Endothelial cell of umbilical vein (primary cell): ENCODE data around the gene MPST. TPM values are rescaled to one million over a fixed set of nuclear protein-coding genes. Genes with fewer than 3 reads are reported as not detected.

Experiments used
- Bru-seq: library from RNA; stranded (reverse); fragments of 400-500 nt; gene quantifications from one replicate; lab custom pipeline; 2021; lab: Mats Ljungman, UMichigan
- BruChase-seq, 2 experiments: library from RNA; stranded (reverse); fragments of 400-500 nt; gene quantifications; one replicate each; lab custom pipeline; 2021; lab: Mats Ljungman, UMichigan
- BruUV-seq: library from RNA; stranded (reverse); fragments of 400-500 nt; replicated peaks from 2 replicates; lab custom pipeline; 2021; lab: Mats Ljungman, UMichigan
- CTCF ChIA-PET: fragments of 300-600, 350-600 bp; sonication (Branson Sonifier 250); formaldehyde crosslinking; loops from one replicate; lab custom pipeline; 2021; ENCODE audit warnings: antibody characterized with exemption, inconsistent platforms; lab: Charles Lee
- POLR2A ChIA-PET: fragments of 300-600, 350-600 bp; sonication (Branson Sonifier 250); formaldehyde crosslinking; loops from one replicate; lab custom pipeline; 2021; ENCODE audit warnings: antibody characterized with exemption, inconsistent platforms; lab: Charles Lee
- DNase-seq: peaks from one replicate; pipeline ENCODE4 v3.0.0-alpha.2; 2011; ENCODE audit warnings: low read depth, low spot score
- FAIRE-seq: peaks from 2 replicates; lab custom pipeline; 2011; peaks lifted over from hg19 to GRCh38; lab: Jason Lieb, UNC
- H2AFZ ChIP-seq: 2 replicates; pipeline ENCODE4 v1.6.0; 2012; ENCODE audit warnings: low read depth, low read length, control low read depth, inconsistent platforms
- H3K27ac ChIP-seq: 2 replicates; pipeline ENCODE4 v1.5.1; 2011; ENCODE audit warnings: low read depth, mild to moderate bottlenecking, control low read depth, low read length, moderate library complexity; ENCODE audit not compliant: insufficient read depth
- H3K27me3 ChIP-seq, 2 experiments: 2 replicates each; pipeline versions ENCODE4 v1.6.0 to v1.6.1; 2011; ENCODE audit warnings: low read length in 2 of 2, mixed read lengths in 1 of 2; ENCODE audit not compliant: control insufficient read depth in 2 of 2, insufficient read depth in 2 of 2
- H3K36me3 ChIP-seq, 2 experiments: 2 replicates in 1 of 2; 3 replicates in 1 of 2; pipeline ENCODE4 v1.5.1; 2011; ENCODE audit warnings: low read length in 2 of 2, mild to moderate bottlenecking in 1 of 2, moderate library complexity in 1 of 2; ENCODE audit not compliant: control insufficient read depth in 2 of 2, insufficient read depth in 2 of 2; ENCODE audit errors: extremely low read depth in 1 of 2
- H3K4me1 ChIP-seq: 3 replicates; pipeline ENCODE4 v1.5.1; 2011; ENCODE audit warnings: mild to moderate bottlenecking, low read length; ENCODE audit not compliant: control insufficient read depth, insufficient read depth; ENCODE audit errors: extremely low read depth
- H3K4me2 ChIP-seq: 2 replicates; pipeline ENCODE4 v1.6.1; 2011; ENCODE audit warnings: low read length, control low read depth, mixed read lengths; ENCODE audit not compliant: insufficient read depth
- H3K4me3 ChIP-seq, 3 experiments: fragments of 200-600 bp in 1 of 3; sonication (generic), shearing (Covaris generic) in 1 of 3; replicated peaks in 1 of 3; 2 replicates each; pipeline ENCODE4 v1.5.1; 2011 to 2016; ENCODE audit warnings: control low read depth in 3 of 3, low read length in 3 of 3, mild to moderate bottlenecking in 2 of 3, inconsistent platforms in 1 of 3, low read depth in 1 of 3, moderate library complexity in 1 of 3; ENCODE audit not compliant: insufficient read depth in 1 of 3
- H3K79me2 ChIP-seq: 2 replicates; pipeline ENCODE4 v1.6.0; 2012; ENCODE audit warnings: low read length, inconsistent platforms; ENCODE audit not compliant: control insufficient read depth, insufficient read depth
- H3K9ac ChIP-seq: replicated peaks from 2 replicates; pipeline ENCODE3; 2011; ENCODE audit warnings: low read length, control low read depth; ENCODE audit not compliant: insufficient read depth; ENCODE audit errors: extremely low read depth
- H3K9me1 ChIP-seq: replicated peaks from 3 replicates; pipeline ENCODE4 v1.6.0; 2011; ENCODE audit warnings: mild to moderate bottlenecking, low read length; ENCODE audit not compliant: control insufficient read depth, insufficient read depth; ENCODE audit errors: extremely low read depth
- H3K9me3 ChIP-seq: replicated peaks from 2 replicates; pipeline ENCODE4 v1.5.1; 2012; ENCODE audit warnings: low read length, inconsistent platforms; ENCODE audit not compliant: control insufficient read depth, insufficient read depth
- H4K20me1 ChIP-seq: replicated peaks from 2 replicates; pipeline ENCODE3; 2011; ENCODE audit warnings: mild to moderate bottlenecking, low read length; ENCODE audit not compliant: control insufficient read depth, insufficient read depth; ENCODE audit errors: extremely low read depth
- CTCF ChIP-seq, 2 donors: IDR thresholded peaks; 1 replicate in 1 of 2; 2 replicates in 1 of 2; pipeline ENCODE4 v1.5.1; 2011; ENCODE audit warnings: low read length in 2 of 2, mild to moderate bottlenecking in 2 of 2, moderate library complexity in 2 of 2, control low read depth in 1 of 2, inconsistent platforms in 1 of 2, low read depth in 1 of 2; ENCODE audit not compliant: insufficient read depth in 1 of 2; ENCODE audit errors: extremely low read depth in 1 of 2
- EZH2 ChIP-seq: IDR thresholded peaks from 2 replicates; pipeline ENCODE4 v1.6.1; 2012; ENCODE audit warnings: borderline replicate concordance, low read depth, mild to moderate bottlenecking, moderate library complexity, low read length, inconsistent platforms; ENCODE audit not compliant: severe bottlenecking
- FOS ChIP-seq: IDR thresholded peaks from 2 replicates; pipeline ENCODE4 v1.6.1; 2011; ENCODE audit warnings: mild to moderate bottlenecking, low read length, moderate library complexity, borderline replicate concordance; ENCODE audit not compliant: insufficient read depth
- GATA2 ChIP-seq: IDR thresholded peaks from 2 replicates; pipeline ENCODE4 v1.7.0; 2011; ENCODE audit warnings: low read depth, mild to moderate bottlenecking, moderate library complexity, mixed read lengths, low read length; ENCODE audit not compliant: insufficient read length, insufficient read depth
- JUN ChIP-seq: IDR thresholded peaks from 2 replicates; pipeline ENCODE4 v1.6.1; 2011; ENCODE audit warnings: borderline replicate concordance, low read depth; ENCODE audit not compliant: insufficient read length, insufficient read depth
- MYC ChIP-seq: IDR thresholded peaks from one replicate; pipeline ENCODE4 v1.6.1; 2011; ENCODE audit warnings: mild to moderate bottlenecking, low read depth, low read length
- POLR2A ChIP-seq: IDR thresholded peaks from 2 replicates; pipeline ENCODE4 v1.6.1; 2012; ENCODE audit warnings: low read depth, mild to moderate bottlenecking, control low read depth, low read length
- POLR2AphosphoS5 ChIP-seq: IDR thresholded peaks from 2 replicates; pipeline ENCODE4 v1.6.1; 2012; ENCODE audit warnings: low read depth, mild to moderate bottlenecking, control low read depth, low read length, moderate library complexity; ENCODE audit not compliant: insufficient read depth
- dilution Hi-C: fragments of 300-500 bp; cut with MboI; formaldehyde crosslinking; loops from one replicate; pipeline ENCODE4 v1.15.0; 2019; ENCODE audit warnings: low sequenced_read_pairs; ENCODE audit not compliant: extremely low pct_ligation_motif_present
- intact Hi-C: fragments of 100-400 bp; cut with micrococcal nuclease; formaldehyde crosslinking; loops from one replicate; pipeline ENCODE4 v1.10.0; 2022
- long read RNA-seq: library from polyadenylated mRNA; stranded (forward); transcript quantifications from one replicate; pipeline ENCODE4 v2.0.0, GENCODE V29; 2021
- polyA minus RNA-seq, 3 experiments: library from RNA; depleted of rRNA, polyadenylated mRNA; stranded (reverse); fragments of >200 nt; gene quantifications; 1 replicate in 1 of 3; 2 replicates in 2 of 3; pipeline ENCODE4 v1.2.3, GENCODE V29; 2011
- polyA plus RNA-seq, 4 experiments: library from polyadenylated mRNA; depleted of rRNA in 3 of 4; stranded (reverse) in 3 of 4; unstranded in 1 of 4; fragments of >200 nt; gene quantifications; 2 replicates each; pipeline versions ENCODE4 v1.2.1 to v1.2.3, GENCODE V29; 2011 to 2012; ENCODE audit warnings: missing spikeins in 1 of 4
- total RNA-seq: library from RNA; stranded (reverse); gene quantifications from 2 replicates; pipeline ENCODE4 v1.2.3, GENCODE V29; 2021
- TF ChIP-seq, protein P1 (sequence below): IDR thresholded peaks from 2 replicates; pipeline ENCODE4 v1.6.1; 2011; ENCODE audit not compliant: insufficient read depth, insufficient read length

MPST gene
- total RNA-seq (87.3 and 93.2 TPM in 2 replicates), polyA plus RNA-seq (124 and 185 TPM in 2 replicates), polyA minus RNA-seq (27.7 and 39.2 TPM in 2 replicates), Bru-seq, nascent RNA (percentile 69 among the genes with signal in this experiment), BruChase-seq, experiment 1, labeled RNA remaining after a 6-hour chase (percentile 78 among the genes with signal in this experiment), BruChase-seq, experiment 2, labeled RNA remaining after a 2-hour chase (percentile 82 among the genes with signal in this experiment)
- 63.5 and 102 TPM in 2 replicates for polyA plus RNA-seq (2011; cell fraction: cytosol; rRNA removed)
- polyA plus RNA-seq (2011; cell fraction: nucleus; rRNA removed): 54.7 and 63.6 TPM in 2 replicates
- polyA plus RNA-seq (2012): 43.2 and 74.8 TPM in 2 replicates
- 44.9 TPM for polyA minus RNA-seq (2011; cell fraction: cytosol; rRNA and poly(A)+ RNA removed)
- polyA minus RNA-seq (2011; cell fraction: nucleus; rRNA and poly(A)+ RNA removed): 11.0 and 16.4 TPM in 2 replicates
- long read RNA-seq, transcript MPST-206 (3 exons, 1,331 nt): major isoform, 233 of 414 reads
- long read RNA-seq, transcript MPST-203 (3 exons, 1,345 nt): minor isoform, 110 of 414 reads
- long read RNA-seq, transcript MPST-201 (4 exons, 1,504 nt): minor isoform, 8 of 414 reads
- long read RNA-seq, partial matches to known transcripts: 31 of 414 reads
- long read RNA-seq, other reads (novel, unspliced or antisense): 28 of 414 reads

- dilution Hi-C loops: no loop called here
- peak; percentile 79 for FAIRE-seq
- Histone ChIP-seq H3K4me2 (peak within 1 kb of the TSS; percentile 94), H3K9ac (peak within 1 kb of the TSS; percentile 82), H3K36me3 (peaks cover 2 to 8% of the 10 kb centered on the region in 2 experiments), H3K9me1 (no peaks in the 10 kb centered on the region), H3K27ac (peak within 1 kb of the TSS; percentile 91), H2AFZ (peak within 1 kb of the TSS; percentile 53), H3K79me2 (peaks cover 28% of the 10 kb centered on the region), H3K9me3 (no peaks in the 10 kb centered on the region), H3K27me3 (no peaks in the 10 kb centered on the region), H3K4me1 (peaks cover 12% of the 10 kb centered on the region), H4K20me1 (no peaks in the 10 kb centered on the region), H3K4me3 (peak within 1 kb of the TSS; percentile 74 to 89 (median 86))
- no TSS peak for BruUV-seq
- TF ChIP-seq MYC (no peak), POLR2A (peak; percentile 45), EZH2 (no peak), CTCF (IDR thresholded peaks at IDR 0.05; ENCODE audit: extremely low read depth in 1 of 2, insufficient read depth in 1 of 2, low read depth in 1 of 2, low read length in 2 of 2) (peak in 1 of 2 donors; percentile 8), POLR2AphosphoS5 (peak; percentile 83), GATA2 (no peak), JUN (no peak), FOS (no peak)
- TF ChIP-seq, protein P1, sequence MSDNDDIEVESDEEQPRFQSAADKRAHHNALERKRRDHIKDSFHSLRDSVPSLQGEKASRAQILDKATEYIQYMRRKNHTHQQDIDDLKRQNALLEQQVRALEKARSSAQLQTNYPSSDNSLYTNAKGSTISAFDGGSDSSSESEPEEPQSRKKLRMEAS: no peak
- DNase-seq: peak; percentile 69
- ChIA-PET POLR2A (no interaction called here), CTCF (interaction anchor here (0.8 to 6.7 kb wide), 12 partner anchors 9 to 238 kb away, joined by 3 to 57 read pairs (median 4); partner anchors contain the start of gene KCTD17)
- intact Hi-C loops: loop anchor here (2.0 kb wide), 1 partner anchor 21 kb away; no protein-coding TSS in a partner anchor
Observed at GRCh38 chr22:37019309-37020191, at the start of gene MPST, which contains the start of gene TST. MPST (plus strand) TSS chr22:37019742; CDS start chr22:37019837, 95 bp downstream. TST (minus strand) TSS chr22:37019447; CDS start chr22:37018732, 715 bp downstream.
